GM12878 (cell line): ENCODE data around the gene FRAS1. TPM values are rescaled to one million over a fixed set of nuclear protein-coding genes. Genes with fewer than 3 reads are reported as not detected.

Experiments used
- ATAC-seq: fragments of 200-7000 bp; cut with Tn5 transposase; 3 replicates; pipeline ENCODE4 v1.9.1; 2020; ENCODE audit warnings: mild to moderate bottlenecking, moderate library complexity
- BruUV-seq: library from RNA; stranded (reverse); fragments of 400-500 nt; replicated peaks from 2 replicates; lab custom pipeline; 2021; lab: Mats Ljungman, UMichigan
- CTCF ChIA-PET: fragments of 300-600 bp; sonication (Branson Sonifier 250); formaldehyde crosslinking; extraction: SDS; loops from one replicate; lab custom pipeline; 2021; ENCODE audit warnings: inconsistent platforms; lab: Yijun Ruan, JAX
- POLR2A ChIA-PET: fragments of 350-600 bp; formaldehyde crosslinking; extraction: SDS; loops from one replicate; lab custom pipeline; 2021; ENCODE audit warnings: inconsistent platforms; lab: Charles Lee
- RAD21 ChIA-PET: fragments of 300-600 bp; sonication (Branson Sonifier 250); formaldehyde crosslinking; loops from one replicate; lab custom pipeline; 2023; ENCODE audit warnings: antibody characterized with exemption; ENCODE audit not compliant: unreplicated experiment; lab: Charles Lee
- SMC1A ChIA-PET: fragments of 300-600 bp; sonication (Branson Sonifier 250); formaldehyde crosslinking; loops from one replicate; lab custom pipeline; 2023; ENCODE audit not compliant: unreplicated experiment, uncharacterized antibody; lab: Charles Lee
- DNase-seq: peaks from one replicate; pipeline ENCODE4 v3.0.0-alpha.2; 2011; ENCODE audit warnings: low read depth, low spot score
- FAIRE-seq: peaks from 3 replicates; lab custom pipeline; 2011; peaks lifted over from hg19 to GRCh38; lab: Jason Lieb, UNC
- H2AFZ ChIP-seq: 2 replicates; pipeline ENCODE4 v1.6.0; 2011; ENCODE audit warnings: low read depth, low read length, control low read depth; ENCODE audit not compliant: control insufficient read depth
- H3K27ac ChIP-seq: 2 replicates; pipeline ENCODE4 v1.5.1; 2011; ENCODE audit warnings: control low read depth; ENCODE audit not compliant: control insufficient read depth, insufficient read depth
- H3K27me3 ChIP-seq, 2 experiments: replicated peaks in 1 of 2; 2 replicates each; pipeline versions ENCODE4 v1.6.0 to v1.6.1; 2011; ENCODE audit warnings: low read length in 1 of 2; ENCODE audit not compliant: control insufficient read depth in 2 of 2, insufficient read depth in 2 of 2
- H3K36me3 ChIP-seq, 2 experiments: 2 replicates each; pipeline ENCODE4 v1.5.1; 2011; ENCODE audit warnings: low read length in 1 of 2; ENCODE audit not compliant: control insufficient read depth in 2 of 2, insufficient read depth in 2 of 2
- H3K4me1 ChIP-seq: 2 replicates; pipeline ENCODE4 v1.6.1; 2011; ENCODE audit warnings: mild to moderate bottlenecking, low read length, moderate library complexity, mixed read lengths; ENCODE audit not compliant: control insufficient read depth, insufficient read depth
- H3K4me2 ChIP-seq: 2 replicates; pipeline ENCODE4 v1.6.0; 2011; ENCODE audit warnings: control low read depth; ENCODE audit not compliant: control insufficient read depth, insufficient read depth
- H3K4me3 ChIP-seq: fragments of 200-600 bp; sonication (generic); 2 replicates; pipeline ENCODE4 v1.5.1; 2016
- H3K79me2 ChIP-seq: 2 replicates; pipeline ENCODE4 v1.6.0; 2011; ENCODE audit warnings: low read length; ENCODE audit not compliant: control insufficient read depth, insufficient read depth
- H3K9ac ChIP-seq: 2 replicates; pipeline ENCODE4 v1.8.0; 2011; ENCODE audit warnings: low read length, control low read depth, mixed read lengths; ENCODE audit not compliant: control insufficient read depth, insufficient read depth
- H3K9me3 ChIP-seq: replicated peaks from 3 replicates; pipeline ENCODE4 v1.5.1; 2011; ENCODE audit warnings: mild to moderate bottlenecking, low read length; ENCODE audit not compliant: control insufficient read depth, insufficient read depth
- H4K20me1 ChIP-seq: 2 replicates; pipeline ENCODE4 v1.6.0; 2011; ENCODE audit not compliant: control insufficient read depth, insufficient read depth
- CREB1 ChIP-seq: IDR thresholded peaks from 2 replicates; pipeline ENCODE4 v1.6.1; 2012; ENCODE audit warnings: low read depth, mild to moderate bottlenecking, inconsistent platforms
- CTCF ChIP-seq, 3 experiments: IDR thresholded peaks in 2 of 3; conservative IDR thresholded peaks in 1 of 3; 2 replicates each; pipeline ENCODE4 v1.5.1; 2011; ENCODE audit warnings: low read depth in 3 of 3, low read length in 3 of 3, mild to moderate bottlenecking in 3 of 3, control low read depth in 2 of 3, moderate library complexity in 2 of 3, inconsistent platforms in 1 of 3, mixed read lengths in 1 of 3; ENCODE audit not compliant: control insufficient read depth in 2 of 3, insufficient read depth in 1 of 3; ENCODE audit errors: extremely low read depth in 1 of 3
- E4F1 ChIP-seq: fragments of 450-650 bp; IDR thresholded peaks from 2 replicates; pipeline ENCODE4 v1.6.1; 2018; ENCODE audit warnings: borderline replicate concordance, mild to moderate bottlenecking; ENCODE audit not compliant: partially characterized antibody
- FOXM1 ChIP-seq: IDR thresholded peaks from 2 replicates; pipeline ENCODE4 v1.6.1; 2012; ENCODE audit warnings: low read depth, mild to moderate bottlenecking, inconsistent platforms, low read length, moderate library complexity
- GABPA ChIP-seq: IDR thresholded peaks from 2 replicates; pipeline ENCODE4 v1.6.1; 2014; ENCODE audit warnings: antibody characterized with exemption, low read depth, mild to moderate bottlenecking, inconsistent platforms
- KLF5 ChIP-seq: fragments of 450-650 bp; IDR thresholded peaks from 2 replicates; pipeline ENCODE4 v1.6.1; 2014; ENCODE audit warnings: mild to moderate bottlenecking; ENCODE audit not compliant: partially characterized antibody
- MEF2B ChIP-seq: fragments of 450-650 bp; IDR thresholded peaks from 2 replicates; pipeline ENCODE4 v1.6.1; 2018; ENCODE audit warnings: mild to moderate bottlenecking, moderate library complexity; ENCODE audit not compliant: partially characterized antibody, poor library complexity, severe bottlenecking
- MXI1 ChIP-seq: fragments of 150-350 bp; IDR thresholded peaks from 2 replicates; pipeline ENCODE4 v1.6.1; 2011; ENCODE audit warnings: low read depth, mild to moderate bottlenecking, inconsistent platforms, low read length, improper control_type of control experiment
- NFYA ChIP-seq: IDR thresholded peaks from 2 replicates; pipeline ENCODE4 v1.6.1; 2011; ENCODE audit warnings: low read depth, mild to moderate bottlenecking, low read length, improper control_type of control experiment, borderline replicate concordance
- PAX5 ChIP-seq: IDR thresholded peaks from 2 replicates; pipeline ENCODE4 v1.6.1; 2011; ENCODE audit warnings: low read depth, low read length, borderline replicate concordance
- POU2F2 ChIP-seq: IDR thresholded peaks from 3 replicates; pipeline ENCODE4 v1.6.1; 2011; ENCODE audit warnings: low read depth, mild to moderate bottlenecking, low read length, borderline replicate concordance
- SUPT20H ChIP-seq: IDR thresholded peaks from 2 replicates; pipeline ENCODE4 v1.6.1; 2011; ENCODE audit warnings: low read depth, mild to moderate bottlenecking, low read length, moderate library complexity, borderline replicate concordance; ENCODE audit not compliant: control insufficient read depth
- TCF7 ChIP-seq: IDR thresholded peaks from 2 replicates; pipeline ENCODE4 v1.6.1; 2014; ENCODE audit warnings: antibody characterized with exemption, borderline replicate concordance
- ZNF217 ChIP-seq: fragments of 450-650 bp; IDR thresholded peaks from 2 replicates; pipeline ENCODE4 v1.6.1; 2017; ENCODE audit warnings: antibody characterized with exemption, mild to moderate bottlenecking
- ZNF274 ChIP-seq: IDR thresholded peaks from one replicate; pipeline ENCODE4 v1.8.0; 2011; ENCODE audit not compliant: insufficient read length, insufficient read depth
- ZZZ3 ChIP-seq: IDR thresholded peaks from 2 replicates; pipeline ENCODE4 v1.6.1; 2011; ENCODE audit warnings: low read depth; ENCODE audit not compliant: control insufficient read depth, insufficient read length
- WGBS: methylation state at CpG from one replicate; pipeline ENCODE4 v1.1.6; 2016; ENCODE audit warnings: low lambda C conversion rate; ENCODE audit not compliant: insufficient replicate concordance, insufficient coverage; ENCODE audit errors: missing lambda C conversion rate; 5-methylcytosine and 5-hydroxymethylcytosine counted together
- in situ Hi-C: fragments of 300-500 bp; cut with MboI; formaldehyde crosslinking; loops from 9 replicates; pipeline ENCODE4 v1.14.3; 2018; ENCODE audit warnings: mixed read lengths
- intact Hi-C: fragments of 100-400 bp; cut with micrococcal nuclease; formaldehyde crosslinking; loops from one replicate; pipeline ENCODE4 v1.14.2; 2022; ENCODE audit not compliant: unreplicated experiment
- polyA plus RNA-seq, 11 experiments: library from polyadenylated mRNA; depleted of rRNA in 4 of 11; unstranded in 6 of 11; stranded (reverse) in 5 of 11; fragments of >200 nt; fragmentation: Nextera tagmentation in 4 of 11; fragmentation: Illumina TruSeq in 1 of 11; extraction: Ambion mirVana in 4 of 11; extraction: Trizol in 1 of 11; gene quantifications; 1 replicate in 1 of 11; 2 replicates in 10 of 11; pipeline versions ENCODE4 v1.2.1 to v1.2.3, GENCODE V29; 2011 to 2016; ENCODE audit warnings: inconsistent platforms in 2 of 11, missing spikeins in 2 of 11, low read depth in 1 of 11
- total RNA-seq, 4 experiments: library from RNA; depleted of rRNA in 3 of 4; stranded (reverse); fragments of >200 nt in 3 of 4; fragmentation: Illumina TruSeq in 1 of 4; extraction: Trizol in 1 of 4; gene quantifications; 2 replicates each; pipeline versions ENCODE4 v1.2.1 to v1.2.3, GENCODE V29; 2013 to 2021

Gene FRAS1
- total and polyA plus RNA-seq, 10 of the 15 experiments (the other 5 are each of a cell fraction or from before 2014, with no cell fraction given): 0.08 to 11.7 (median 0.20) TPM

GRCh38 chr4:78410676-78411075 lies 353.6 kb downstream of the FRAS1 start (continued):
- no peak for TF ChIP-seq E4F1

- Histone ChIP-seq H3K79me2 (no peaks in the 10 kb centered on the region), H3K27ac (no peak overlapping the region), H3K4me1 (no peaks in the 10 kb centered on the region), H2AFZ (no peak overlapping the region), H3K36me3 (no peaks in the 10 kb centered on the region), H3K4me2 (no peak overlapping the region), H3K9ac (no peak overlapping the region), H3K27me3 (no peaks in the 10 kb centered on the region), H4K20me1 (peaks cover 3% of the 10 kb centered on the region; the same call in 1 of the 2 replicates), H3K9me3 (no peaks in the 10 kb centered on the region), H3K4me3 (no peak overlapping the region)
- BruUV-seq: no TSS peak
- ChIA-PET SMC1A (no interaction called here), CTCF (interaction anchor here (0.7 kb wide), 1 partner anchor 81 kb away, joined by 3 read pairs; no protein-coding TSS in a partner anchor), POLR2A (no interaction called here), RAD21 (no interaction called here)
- intact Hi-C loops: no loop called here
- ATAC-seq (no peak), DNase-seq (no peak), FAIRE-seq (no peak)
- in situ Hi-C loops: no loop called here
- WGBS: 72% methylated on average over 6 of the region's 6 CpGs
- TF ChIP-seq MEF2B (no peak), PAX5 (no peak), TCF7 (no peak), KLF5 (no peak), ZZZ3 (no peak), NFYA (no peak), ZNF274 (no peak), GABPA (no peak), FOXM1 (no peak), POU2F2 (no peak), ZNF217 (no peak), CREB1 (no peak), MXI1 (no peak), CTCF (IDR thresholded peaks at IDR 0.05 in 2 of 3, conservative IDR thresholded peaks at IDR 0.05 in 1 of 3; ENCODE audit: control insufficient read depth in 2 of 3, extremely low read depth in 1 of 3, insufficient read depth in 1 of 3, low read depth in 3 of 3, low read length in 3 of 3) (no peak), SUPT20H (no peak)
Measured at GRCh38 chr4:78414116-78414515, 357.0 kb downstream of the FRAS1 start.
